H1 (cell line): ENCODE data around the gene TRMT10C. TPM values are rescaled to one million over a fixed set of nuclear protein-coding genes. Genes with fewer than 3 reads are reported as not detected.
A peak's percentile ranks its signal among the peaks of the same experiment; 100 is the strongest.

Source experiments
- EZH2 ChIP-seq: fragments of 200-600 bp; sonication (generic); IDR thresholded peaks from 2 replicates; pipeline ENCODE4 v1.7.1; 2012; ENCODE audit warnings: low read depth, mild to moderate bottlenecking, moderate library complexity, low read length, inconsistent platforms; ENCODE audit not compliant: severe bottlenecking
- JUN ChIP-seq: IDR thresholded peaks from 2 replicates; pipeline ENCODE4 v1.6.1; 2011; ENCODE audit warnings: low read depth, mild to moderate bottlenecking, improper control_type of control experiment, low read length
- polyA plus RNA-seq, 7 experiments: library from polyadenylated mRNA; depleted of rRNA in 3 of 7; stranded (reverse) in 5 of 7; unstranded in 2 of 7; fragments of >200 nt in 5 of 7; fragments of 200-250 nt in 2 of 7; gene quantifications; 1 replicate in 5 of 7; 2 replicates in 1 of 7; 4 replicates in 1 of 7; pipeline versions ENCODE4 v1.2.1 to v1.2.3, GENCODE V29; 2011 to 2013; ENCODE audit warnings: missing spikeins in 2 of 7, mixed read lengths in 2 of 7
- total RNA-seq: library from RNA; stranded (reverse); fragmentation: NEBNext Ultra II Directional; extraction: Animal tissue kit (Norgen Biotek cat#: 25700); gene quantifications from 2 replicates; pipeline ENCODE4 v1.2.1, GENCODE V29; 2021
- TF ChIP-seq, protein P1 (sequence below): fragments of 300-600 bp; sonication (generic); IDR thresholded peaks from 2 replicates; pipeline ENCODE4 v1.7.1; 2012; ENCODE audit warnings: low read length, moderate library complexity, mild to moderate bottlenecking, inconsistent platforms; ENCODE audit not compliant: insufficient replicate concordance
- TF ChIP-seq, protein P2 (sequence below), 3 experiments: IDR thresholded peaks; 1 replicate in 2 of 3; 2 replicates in 1 of 3; pipeline versions ENCODE4 v1.5.1 to v1.6.1; 2011; ENCODE audit warnings: low read length in 3 of 3, mild to moderate bottlenecking in 3 of 3, inconsistent platforms in 2 of 3, low read depth in 1 of 3, moderate library complexity in 1 of 3; ENCODE audit not compliant: insufficient read depth in 1 of 3; ENCODE audit errors: control extremely low read depth in 1 of 3

Gene TRMT10C
- total and polyA plus RNA-seq, 2 of the 8 experiments (the other 6 are each of a cell fraction or from before 2014, with no cell fraction given), result 27.4 to 55.9 TPM

DNA sequence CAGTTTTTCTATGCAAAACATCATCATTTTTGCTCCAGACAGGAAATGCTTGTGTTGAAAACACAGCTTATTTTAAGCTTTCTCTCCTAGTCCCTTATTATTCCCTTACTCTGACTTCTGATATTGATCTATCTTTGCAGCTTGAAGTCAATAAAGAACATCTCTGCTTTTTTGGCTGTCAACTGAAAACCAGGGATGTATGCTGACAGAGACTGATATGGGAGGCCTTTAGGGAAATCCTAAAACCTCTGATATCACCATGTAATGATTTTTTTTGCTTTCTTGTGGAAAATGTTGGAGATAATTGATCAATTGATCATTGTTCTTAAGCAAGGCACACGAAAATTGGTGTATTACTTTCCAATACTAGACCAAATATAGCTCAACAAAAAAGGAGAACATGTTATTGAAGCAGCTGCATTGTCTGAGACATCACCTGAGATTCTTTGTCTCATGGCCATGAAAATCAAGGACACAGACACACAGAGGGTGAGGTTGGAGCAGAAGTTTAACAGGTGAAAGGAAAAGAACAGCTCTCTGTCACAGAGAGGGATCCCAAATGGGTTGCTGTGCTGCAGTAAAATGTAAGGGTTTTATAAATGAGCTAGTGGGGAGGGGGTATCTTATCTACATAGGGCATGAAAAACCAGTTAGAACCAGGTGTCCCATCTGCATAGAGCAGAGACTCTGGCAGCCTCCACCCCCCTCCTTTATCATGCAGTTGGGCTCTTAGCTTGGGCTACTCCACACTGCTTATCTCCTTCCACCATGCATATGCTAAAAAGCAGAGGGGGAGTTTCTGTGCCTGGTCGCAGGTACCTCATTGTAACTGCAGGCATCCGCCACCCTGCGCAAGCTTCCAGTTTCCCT lies 31.6 kb upstream of the TRMT10C start (continued):
- TF ChIP-seq EZH2, result no peak
- TF ChIP-seq, protein P1, sequence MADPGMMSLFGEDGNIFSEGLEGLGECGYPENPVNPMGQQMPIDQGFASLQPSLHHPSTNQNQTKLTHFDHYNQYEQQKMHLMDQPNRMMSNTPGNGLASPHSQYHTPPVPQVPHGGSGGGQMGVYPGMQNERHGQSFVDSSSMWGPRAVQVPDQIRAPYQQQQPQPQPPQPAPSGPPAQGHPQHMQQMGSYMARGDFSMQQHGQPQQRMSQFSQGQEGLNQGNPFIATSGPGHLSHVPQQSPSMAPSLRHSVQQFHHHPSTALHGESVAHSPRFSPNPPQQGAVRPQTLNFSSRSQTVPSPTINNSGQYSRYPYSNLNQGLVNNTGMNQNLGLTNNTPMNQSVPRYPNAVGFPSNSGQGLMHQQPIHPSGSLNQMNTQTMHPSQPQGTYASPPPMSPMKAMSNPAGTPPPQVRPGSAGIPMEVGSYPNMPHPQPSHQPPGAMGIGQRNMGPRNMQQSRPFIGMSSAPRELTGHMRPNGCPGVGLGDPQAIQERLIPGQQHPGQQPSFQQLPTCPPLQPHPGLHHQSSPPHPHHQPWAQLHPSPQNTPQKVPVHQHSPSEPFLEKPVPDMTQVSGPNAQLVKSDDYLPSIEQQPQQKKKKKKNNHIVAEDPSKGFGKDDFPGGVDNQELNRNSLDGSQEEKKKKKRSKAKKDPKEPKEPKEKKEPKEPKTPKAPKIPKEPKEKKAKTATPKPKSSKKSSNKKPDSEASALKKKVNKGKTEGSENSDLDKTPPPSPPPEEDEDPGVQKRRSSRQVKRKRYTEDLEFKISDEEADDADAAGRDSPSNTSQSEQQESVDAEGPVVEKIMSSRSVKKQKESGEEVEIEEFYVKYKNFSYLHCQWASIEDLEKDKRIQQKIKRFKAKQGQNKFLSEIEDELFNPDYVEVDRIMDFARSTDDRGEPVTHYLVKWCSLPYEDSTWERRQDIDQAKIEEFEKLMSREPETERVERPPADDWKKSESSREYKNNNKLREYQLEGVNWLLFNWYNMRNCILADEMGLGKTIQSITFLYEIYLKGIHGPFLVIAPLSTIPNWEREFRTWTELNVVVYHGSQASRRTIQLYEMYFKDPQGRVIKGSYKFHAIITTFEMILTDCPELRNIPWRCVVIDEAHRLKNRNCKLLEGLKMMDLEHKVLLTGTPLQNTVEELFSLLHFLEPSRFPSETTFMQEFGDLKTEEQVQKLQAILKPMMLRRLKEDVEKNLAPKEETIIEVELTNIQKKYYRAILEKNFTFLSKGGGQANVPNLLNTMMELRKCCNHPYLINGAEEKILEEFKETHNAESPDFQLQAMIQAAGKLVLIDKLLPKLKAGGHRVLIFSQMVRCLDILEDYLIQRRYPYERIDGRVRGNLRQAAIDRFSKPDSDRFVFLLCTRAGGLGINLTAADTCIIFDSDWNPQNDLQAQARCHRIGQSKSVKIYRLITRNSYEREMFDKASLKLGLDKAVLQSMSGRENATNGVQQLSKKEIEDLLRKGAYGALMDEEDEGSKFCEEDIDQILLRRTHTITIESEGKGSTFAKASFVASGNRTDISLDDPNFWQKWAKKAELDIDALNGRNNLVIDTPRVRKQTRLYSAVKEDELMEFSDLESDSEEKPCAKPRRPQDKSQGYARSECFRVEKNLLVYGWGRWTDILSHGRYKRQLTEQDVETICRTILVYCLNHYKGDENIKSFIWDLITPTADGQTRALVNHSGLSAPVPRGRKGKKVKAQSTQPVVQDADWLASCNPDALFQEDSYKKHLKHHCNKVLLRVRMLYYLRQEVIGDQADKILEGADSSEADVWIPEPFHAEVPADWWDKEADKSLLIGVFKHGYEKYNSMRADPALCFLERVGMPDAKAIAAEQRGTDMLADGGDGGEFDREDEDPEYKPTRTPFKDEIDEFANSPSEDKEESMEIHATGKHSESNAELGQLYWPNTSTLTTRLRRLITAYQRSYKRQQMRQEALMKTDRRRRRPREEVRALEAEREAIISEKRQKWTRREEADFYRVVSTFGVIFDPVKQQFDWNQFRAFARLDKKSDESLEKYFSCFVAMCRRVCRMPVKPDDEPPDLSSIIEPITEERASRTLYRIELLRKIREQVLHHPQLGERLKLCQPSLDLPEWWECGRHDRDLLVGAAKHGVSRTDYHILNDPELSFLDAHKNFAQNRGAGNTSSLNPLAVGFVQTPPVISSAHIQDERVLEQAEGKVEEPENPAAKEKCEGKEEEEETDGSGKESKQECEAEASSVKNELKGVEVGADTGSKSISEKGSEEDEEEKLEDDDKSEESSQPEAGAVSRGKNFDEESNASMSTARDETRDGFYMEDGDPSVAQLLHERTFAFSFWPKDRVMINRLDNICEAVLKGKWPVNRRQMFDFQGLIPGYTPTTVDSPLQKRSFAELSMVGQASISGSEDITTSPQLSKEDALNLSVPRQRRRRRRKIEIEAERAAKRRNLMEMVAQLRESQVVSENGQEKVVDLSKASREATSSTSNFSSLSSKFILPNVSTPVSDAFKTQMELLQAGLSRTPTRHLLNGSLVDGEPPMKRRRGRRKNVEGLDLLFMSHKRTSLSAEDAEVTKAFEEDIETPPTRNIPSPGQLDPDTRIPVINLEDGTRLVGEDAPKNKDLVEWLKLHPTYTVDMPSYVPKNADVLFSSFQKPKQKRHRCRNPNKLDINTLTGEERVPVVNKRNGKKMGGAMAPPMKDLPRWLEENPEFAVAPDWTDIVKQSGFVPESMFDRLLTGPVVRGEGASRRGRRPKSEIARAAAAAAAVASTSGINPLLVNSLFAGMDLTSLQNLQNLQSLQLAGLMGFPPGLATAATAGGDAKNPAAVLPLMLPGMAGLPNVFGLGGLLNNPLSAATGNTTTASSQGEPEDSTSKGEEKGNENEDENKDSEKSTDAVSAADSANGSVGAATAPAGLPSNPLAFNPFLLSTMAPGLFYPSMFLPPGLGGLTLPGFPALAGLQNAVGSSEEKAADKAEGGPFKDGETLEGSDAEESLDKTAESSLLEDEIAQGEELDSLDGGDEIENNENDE, result peak; percentile 69
- TF ChIP-seq, protein P2, sequence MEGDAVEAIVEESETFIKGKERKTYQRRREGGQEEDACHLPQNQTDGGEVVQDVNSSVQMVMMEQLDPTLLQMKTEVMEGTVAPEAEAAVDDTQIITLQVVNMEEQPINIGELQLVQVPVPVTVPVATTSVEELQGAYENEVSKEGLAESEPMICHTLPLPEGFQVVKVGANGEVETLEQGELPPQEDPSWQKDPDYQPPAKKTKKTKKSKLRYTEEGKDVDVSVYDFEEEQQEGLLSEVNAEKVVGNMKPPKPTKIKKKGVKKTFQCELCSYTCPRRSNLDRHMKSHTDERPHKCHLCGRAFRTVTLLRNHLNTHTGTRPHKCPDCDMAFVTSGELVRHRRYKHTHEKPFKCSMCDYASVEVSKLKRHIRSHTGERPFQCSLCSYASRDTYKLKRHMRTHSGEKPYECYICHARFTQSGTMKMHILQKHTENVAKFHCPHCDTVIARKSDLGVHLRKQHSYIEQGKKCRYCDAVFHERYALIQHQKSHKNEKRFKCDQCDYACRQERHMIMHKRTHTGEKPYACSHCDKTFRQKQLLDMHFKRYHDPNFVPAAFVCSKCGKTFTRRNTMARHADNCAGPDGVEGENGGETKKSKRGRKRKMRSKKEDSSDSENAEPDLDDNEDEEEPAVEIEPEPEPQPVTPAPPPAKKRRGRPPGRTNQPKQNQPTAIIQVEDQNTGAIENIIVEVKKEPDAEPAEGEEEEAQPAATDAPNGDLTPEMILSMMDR (IDR thresholded peaks at IDR 0.05; ENCODE audit: control extremely low read depth in 1 of 3, insufficient read depth in 1 of 3, low read depth in 1 of 3, low read length in 3 of 3), result no peak
- no peak for TF ChIP-seq JUN
- TF ChIP-seq, all 59 proteins: peak for 20
